ENCODE results near the gene CDH4. TPM values are rescaled to one million over a fixed set of nuclear protein-coding genes. Genes with fewer than 3 reads are reported as not detected.

CDH4 gene
- total RNA-seq, 1 experiment from 2014 or later = not detected

GRCh38 chr20:61814244-61814643 lies 562.2 kb downstream of the CDH4 start:
- H3K9me3 ChIP-seq = no peaks in the 10 kb centered on the region
- Mint-ChIP-seq H3K27ac (ENCODE audit: unreplicated experiment) (no peak overlapping the region), H3K9me3 (ENCODE audit: unreplicated experiment) (no peaks in the 10 kb centered on the region), H3K4me3 (ENCODE audit: unreplicated experiment) (no peak overlapping the region), H3K4me1 (ENCODE audit: low read depth, unreplicated experiment) (no peaks in the 10 kb centered on the region), H3K27me3 (ENCODE audit: insufficient read depth, unreplicated experiment) (peaks cover 51% of the 10 kb centered on the region), H3K36me3 (ENCODE audit: insufficient read depth, unreplicated experiment) (no peaks in the 10 kb centered on the region)
- BruUV-seq (replicated peaks) = no TSS peak
- ChIA-PET CTCF (interaction anchor here (0.6 kb wide), 1 partner anchor 447 kb away, joined by 10 read pairs; no protein-coding TSS in a partner anchor), POLR2A (interaction anchor here (0.6 kb wide), 1 partner anchor 1114 kb away, joined by 3 read pairs; no protein-coding TSS in a partner anchor)
- no peaks in the 10 kb centered on the region for H3K36me3 ChIP-seq (ENCODE audit: control insufficient read depth, insufficient read depth, low read length)
- H3K4me1 ChIP-seq = no peaks in the 10 kb centered on the region
- no peak overlapping the region for H3K4me3 ChIP-seq (ENCODE audit: low read depth, low read length)
- TF ChIP-seq CTCF (IDR thresholded peaks at IDR 0.05; ENCODE audit: insufficient read depth in 1 of 2, low read depth in 1 of 2, low read length in 1 of 2, severe bottlenecking in 1 of 2, unreplicated experiment in 1 of 2) = no peak
- intact Hi-C loops (cut with micrococcal nuclease; ENCODE audit: unreplicated experiment) = no loop called here
- H3K27me3 ChIP-seq (replicated peaks; ENCODE audit: control insufficient read depth, insufficient read depth, low read length) = peaks cover 10% of the 10 kb centered on the region
- no peak for DNase-seq

- intact Hi-C loops (cut with micrococcal nuclease; ENCODE audit: unreplicated experiment) = no loop called here
These were observed 562.7 kb downstream of the CDH4 start for GRCh38 chr20:61814726-61815125.

GRCh38 chr20:61815176-61815575 lies 563.1 kb downstream of the CDH4 start:
- BruUV-seq (replicated peaks) = no TSS peak
- H3K27me3 ChIP-seq (replicated peaks; ENCODE audit: control insufficient read depth, insufficient read depth, low read length) = peaks cover 8% of the 10 kb centered on the region
- DNase-seq = no peak
- ChIA-PET POLR2A (no interaction called here), CTCF (interaction anchor here (0.6 to 0.7 kb wide), 2 partner anchors 18 to 72 kb away, joined by 3 to 4 read pairs; no protein-coding TSS in a partner anchor)
- Mint-ChIP-seq H3K9me3 (ENCODE audit: unreplicated experiment) (no peaks in the 10 kb centered on the region), H3K27ac (ENCODE audit: unreplicated experiment) (no peak overlapping the region), H3K4me3 (ENCODE audit: unreplicated experiment) (no peak overlapping the region), H3K27me3 (ENCODE audit: insufficient read depth, unreplicated experiment) (peaks cover 54% of the 10 kb centered on the region), H3K4me1 (ENCODE audit: low read depth, unreplicated experiment) (no peaks in the 10 kb centered on the region), H3K36me3 (ENCODE audit: insufficient read depth, unreplicated experiment) (no peaks in the 10 kb centered on the region)
- TF ChIP-seq CTCF (IDR thresholded peaks at IDR 0.05; ENCODE audit: insufficient read depth in 1 of 2, low read depth in 1 of 2, low read length in 1 of 2, severe bottlenecking in 1 of 2, unreplicated experiment in 1 of 2) = no peak
- H3K36me3 ChIP-seq (ENCODE audit: control insufficient read depth, insufficient read depth, low read length) = no peaks in the 10 kb centered on the region
- no peak overlapping the region for H3K4me3 ChIP-seq (ENCODE audit: low read depth, low read length)
- H3K9me3 ChIP-seq = no peaks in the 10 kb centered on the region
- intact Hi-C loops (cut with micrococcal nuclease; ENCODE audit: unreplicated experiment) = no loop called here
- H3K4me1 ChIP-seq = no peaks in the 10 kb centered on the region

More at GRCh38 chr20:61814726-61815125, 562.7 kb downstream of the CDH4 start:
- BruUV-seq (replicated peaks) = no TSS peak
- no peaks in the 10 kb centered on the region for H3K9me3 ChIP-seq
- H3K36me3 ChIP-seq (ENCODE audit: control insufficient read depth, insufficient read depth, low read length) = no peaks in the 10 kb centered on the region
- peaks cover 8% of the 10 kb centered on the region for H3K27me3 ChIP-seq (replicated peaks; ENCODE audit: control insufficient read depth, insufficient read depth, low read length)
- ChIA-PET POLR2A (no interaction called here), CTCF (interaction anchor here (0.6 kb wide), 1 partner anchor 447 kb away, joined by 10 read pairs; no protein-coding TSS in a partner anchor)
- H3K27me3 Mint-ChIP-seq (ENCODE audit: insufficient read depth, unreplicated experiment) = peaks cover 50% of the 10 kb centered on the region
- no peaks in the 10 kb centered on the region for H3K4me1 ChIP-seq
- no peaks in the 10 kb centered on the region for H3K9me3 Mint-ChIP-seq (ENCODE audit: unreplicated experiment)
- H3K4me3 Mint-ChIP-seq (ENCODE audit: unreplicated experiment) = no peak overlapping the region
- no peak for DNase-seq
- H3K27ac Mint-ChIP-seq (ENCODE audit: unreplicated experiment) = no peak overlapping the region
- no peak overlapping the region for H3K4me3 ChIP-seq (ENCODE audit: low read depth, low read length)
- H3K4me1 Mint-ChIP-seq (ENCODE audit: low read depth, unreplicated experiment) = no peaks in the 10 kb centered on the region
- no peaks in the 10 kb centered on the region for H3K36me3 Mint-ChIP-seq (ENCODE audit: insufficient read depth, unreplicated experiment)
- no peak for TF ChIP-seq CTCF (IDR thresholded peaks at IDR 0.05; ENCODE audit: insufficient read depth in 1 of 2, low read depth in 1 of 2, low read length in 1 of 2, severe bottlenecking in 1 of 2, unreplicated experiment in 1 of 2)
